ENCODE measurements around the gene HAUS8. TPM values are rescaled to one million over a fixed set of nuclear protein-coding genes. Genes with fewer than 3 reads are reported as not detected.

The HAUS8 gene
- total RNA-seq, 4 donors from 2014 or later, result 3.3 to 6.5 (median 4.8) TPM

- TF ChIP-seq CTCF (IDR thresholded peaks at IDR 0.05; ENCODE audit: low read depth), result no peak
Measured at GRCh38 chr19:17078036-17078919, 3.0 kb upstream of the HAUS8 start.

- no peak for TF ChIP-seq CTCF (IDR thresholded peaks at IDR 0.05; ENCODE audit: low read depth)
Measured at GRCh38 chr19:17077447-17078028, 2.3 kb upstream of the HAUS8 start.

GRCh38 chr19:17076543-17076991 lies 1.3 kb upstream of the HAUS8 start:
- no peak for TF ChIP-seq CTCF (IDR thresholded peaks at IDR 0.05; ENCODE audit: low read depth)

GRCh38 chr19:17075864-17076542 lies 751 bp upstream of the HAUS8 start:
- no peak for TF ChIP-seq CTCF (IDR thresholded peaks at IDR 0.05; ENCODE audit: low read depth)

GRCh38 chr19:17074634-17075034 lies 618 bp downstream of the HAUS8 start:
- no peak for TF ChIP-seq CTCF (IDR thresholded peaks at IDR 0.05; ENCODE audit: low read depth)

- no peak for TF ChIP-seq CTCF (IDR thresholded peaks at IDR 0.05; ENCODE audit: low read depth)
Measured at GRCh38 chr19:17073869-17074633, 1.2 kb downstream of the HAUS8 start.

All from subcutaneous adipose tissue (tissue), 4 donors.